Measurements from ENCODE around the gene EXPH5.
"Not testable (repeated sequence)": the region's sequence is repeated elsewhere in the genome, so short reads cannot be mapped to it uniquely, and the experiment has no call there.

Gene EXPH5

GRCh38 chr11:108592591-108593213 lies 866 bp downstream of the EXPH5 start:
- H3K4me3 ChIP-seq (ENCODE audit: low read depth, low read length): peak overlapping the region; percentile 97
- peak; percentile 34 for DNase-seq (ENCODE audit: low read depth)
- TF ChIP-seq, protein P1, sequence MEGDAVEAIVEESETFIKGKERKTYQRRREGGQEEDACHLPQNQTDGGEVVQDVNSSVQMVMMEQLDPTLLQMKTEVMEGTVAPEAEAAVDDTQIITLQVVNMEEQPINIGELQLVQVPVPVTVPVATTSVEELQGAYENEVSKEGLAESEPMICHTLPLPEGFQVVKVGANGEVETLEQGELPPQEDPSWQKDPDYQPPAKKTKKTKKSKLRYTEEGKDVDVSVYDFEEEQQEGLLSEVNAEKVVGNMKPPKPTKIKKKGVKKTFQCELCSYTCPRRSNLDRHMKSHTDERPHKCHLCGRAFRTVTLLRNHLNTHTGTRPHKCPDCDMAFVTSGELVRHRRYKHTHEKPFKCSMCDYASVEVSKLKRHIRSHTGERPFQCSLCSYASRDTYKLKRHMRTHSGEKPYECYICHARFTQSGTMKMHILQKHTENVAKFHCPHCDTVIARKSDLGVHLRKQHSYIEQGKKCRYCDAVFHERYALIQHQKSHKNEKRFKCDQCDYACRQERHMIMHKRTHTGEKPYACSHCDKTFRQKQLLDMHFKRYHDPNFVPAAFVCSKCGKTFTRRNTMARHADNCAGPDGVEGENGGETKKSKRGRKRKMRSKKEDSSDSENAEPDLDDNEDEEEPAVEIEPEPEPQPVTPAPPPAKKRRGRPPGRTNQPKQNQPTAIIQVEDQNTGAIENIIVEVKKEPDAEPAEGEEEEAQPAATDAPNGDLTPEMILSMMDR (IDR thresholded peaks at IDR 0.05; ENCODE audit: insufficient read depth, low read depth, low read length, missing control alignments): no peak

DNA sequence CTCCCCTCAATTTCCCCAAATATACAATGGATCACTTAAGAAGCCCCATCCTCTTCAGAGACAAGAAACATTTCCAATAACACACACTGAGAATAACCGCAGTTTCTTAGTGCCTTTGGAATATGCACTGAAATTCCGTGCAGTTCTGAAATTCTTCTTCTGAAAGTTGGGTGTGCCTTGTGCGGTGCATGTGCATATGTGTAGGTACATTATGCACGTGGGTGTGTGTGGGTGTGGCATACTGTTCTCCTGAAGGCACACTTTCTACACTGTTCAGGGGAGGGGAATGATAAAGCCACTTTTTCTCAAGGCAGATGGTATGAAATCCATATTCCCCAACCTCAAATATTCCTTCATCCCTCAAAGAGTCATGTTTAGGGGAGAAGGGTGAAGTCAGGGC lies 1.7 kb downstream of the EXPH5 start:
- no peak overlapping the region for H3K4me3 ChIP-seq (ENCODE audit: low read depth, low read length)

GRCh38 chr11:108589136-108589535 lies 4.4 kb downstream of the EXPH5 start:
- no peak overlapping the region for H3K4me3 ChIP-seq (ENCODE audit: low read depth, low read length)
- DNase-seq (ENCODE audit: low read depth): no peak
- TF ChIP-seq, protein P1 (IDR thresholded peaks at IDR 0.05; ENCODE audit: insufficient read depth, low read depth, low read length, missing control alignments): no peak

More for the DNA sequence above, 1.7 kb downstream of the EXPH5 start:
- TF ChIP-seq, protein P1 (IDR thresholded peaks at IDR 0.05; ENCODE audit: insufficient read depth, low read depth, low read length, missing control alignments): no peak
- DNase-seq (ENCODE audit: low read depth): no peak

- TF ChIP-seq, protein P1 (IDR thresholded peaks at IDR 0.05; ENCODE audit: insufficient read depth, low read depth, low read length, missing control alignments): no peak
- DNase-seq (ENCODE audit: low read depth): no peak
- no peak overlapping the region for H3K4me3 ChIP-seq (ENCODE audit: low read depth, low read length)
Observed at GRCh38 chr11:108588287-108588686, 5.3 kb downstream of the EXPH5 start.

- peak; percentile 15 for DNase-seq (ENCODE audit: low read depth)
- H3K4me3 ChIP-seq (ENCODE audit: low read depth, low read length): no peak overlapping the region
- TF ChIP-seq, protein P1 (IDR thresholded peaks at IDR 0.05; ENCODE audit: insufficient read depth, low read depth, low read length, missing control alignments): no peak
Observed at GRCh38 chr11:108587109-108587508, 6.5 kb downstream of the EXPH5 start.

- TF ChIP-seq, protein P1 (IDR thresholded peaks at IDR 0.05; ENCODE audit: insufficient read depth, low read depth, low read length, missing control alignments): no peak
- H3K4me3 ChIP-seq (ENCODE audit: low read depth, low read length): no peak overlapping the region
- DNase-seq (ENCODE audit: low read depth): no peak
Observed at GRCh38 chr11:108586600-108586999, 7.0 kb downstream of the EXPH5 start.

GRCh38 chr11:108586185-108586584 lies 7.4 kb downstream of the EXPH5 start:
- DNase-seq (ENCODE audit: low read depth); H3K4me3 ChIP-seq (ENCODE audit: low read depth, low read length): not testable (repeated sequence)

All from GM12865 (cell line).